ENCODE measurements around the gene PRSS56.
"Not testable (repeated sequence)": the region's sequence is repeated elsewhere in the genome, so short reads cannot be mapped to it uniquely, and the experiment has no call there.

Gene PRSS56

DNA sequence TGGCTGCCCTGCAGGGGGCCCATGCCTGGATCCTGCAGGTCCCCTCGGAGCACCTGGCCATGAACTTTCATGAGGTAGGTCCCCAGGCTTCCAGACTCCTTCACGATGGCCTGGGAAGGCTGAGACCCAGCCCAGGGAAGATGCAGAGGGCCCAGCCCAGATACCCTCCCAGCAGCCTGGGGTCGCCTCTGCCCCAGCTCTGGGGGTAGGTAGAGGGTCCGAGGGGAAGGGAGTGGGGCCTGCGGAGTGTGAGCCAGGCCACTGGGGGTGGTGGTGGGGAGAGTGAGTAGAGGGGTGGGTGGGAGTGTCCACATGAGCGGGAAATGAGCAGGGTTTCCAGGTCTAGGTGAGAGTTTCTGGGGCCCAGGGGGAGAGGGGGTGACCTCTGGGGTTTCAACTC lies 4.6 kb downstream of the PRSS56 start:
- no peak for DNase-seq (ENCODE audit: low read depth in 2 of 3, low spot score in 2 of 3)

- DNase-seq (ENCODE audit: low read depth in 2 of 3, low spot score in 2 of 3) = no peak
Measured at GRCh38 chr2:232525199-232525598, 5.0 kb downstream of the PRSS56 start.

GRCh38 chr2:232525791-232526371 lies 5.7 kb downstream of the PRSS56 start, which contains the start of gene CHRND:
Gene CHRND (plus strand): TSS chr2:232526160. CDS start chr2:232526216, 56 bp downstream.
- no peak for DNase-seq (ENCODE audit: low read depth in 2 of 3, low spot score in 2 of 3)

GRCh38 chr2:232526372-232526941 lies 6.3 kb downstream of the PRSS56 start:
- no peak for DNase-seq (ENCODE audit: low read depth in 2 of 3, low spot score in 2 of 3)

DNA sequence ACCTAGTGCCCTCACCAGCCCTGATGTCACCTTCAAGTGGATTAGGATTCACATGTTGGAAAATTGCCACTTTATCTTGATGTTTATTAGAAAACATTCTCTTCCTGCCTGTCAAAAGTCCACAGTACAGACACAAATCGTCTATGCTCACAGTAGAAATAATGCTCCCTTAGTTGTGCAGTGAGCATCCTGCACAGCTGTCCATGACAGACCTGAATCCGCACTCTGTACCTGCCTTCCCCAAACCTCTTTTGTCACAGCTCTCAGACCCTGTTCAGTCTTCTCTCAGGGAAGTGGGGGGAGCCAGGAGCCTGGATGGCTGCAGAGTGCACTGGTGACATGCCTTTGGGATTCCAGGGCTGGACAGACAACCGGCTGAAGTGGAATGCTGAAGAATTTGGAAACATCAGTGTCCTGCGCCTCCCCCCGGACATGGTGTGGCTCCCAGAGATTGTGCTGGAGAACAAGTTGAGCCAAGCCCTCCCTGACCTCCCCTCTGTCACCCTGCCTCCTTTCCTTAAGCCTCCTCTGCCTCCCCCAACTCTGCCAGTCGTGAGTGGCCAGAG lies 7.8 kb downstream of the PRSS56 start:
- no peak for DNase-seq (ENCODE audit: low read depth in 2 of 3, low spot score in 2 of 3)

GRCh38 chr2:232528746-232529460 lies 8.7 kb downstream of the PRSS56 start:
- no peak for DNase-seq (ENCODE audit: low read depth in 2 of 3, low spot score in 2 of 3)

- DNase-seq (ENCODE audit: low read depth in 2 of 3, low spot score in 2 of 3) = no peak
Measured at GRCh38 chr2:232529806-232530547, 9.8 kb downstream of the PRSS56 start.

DNA sequence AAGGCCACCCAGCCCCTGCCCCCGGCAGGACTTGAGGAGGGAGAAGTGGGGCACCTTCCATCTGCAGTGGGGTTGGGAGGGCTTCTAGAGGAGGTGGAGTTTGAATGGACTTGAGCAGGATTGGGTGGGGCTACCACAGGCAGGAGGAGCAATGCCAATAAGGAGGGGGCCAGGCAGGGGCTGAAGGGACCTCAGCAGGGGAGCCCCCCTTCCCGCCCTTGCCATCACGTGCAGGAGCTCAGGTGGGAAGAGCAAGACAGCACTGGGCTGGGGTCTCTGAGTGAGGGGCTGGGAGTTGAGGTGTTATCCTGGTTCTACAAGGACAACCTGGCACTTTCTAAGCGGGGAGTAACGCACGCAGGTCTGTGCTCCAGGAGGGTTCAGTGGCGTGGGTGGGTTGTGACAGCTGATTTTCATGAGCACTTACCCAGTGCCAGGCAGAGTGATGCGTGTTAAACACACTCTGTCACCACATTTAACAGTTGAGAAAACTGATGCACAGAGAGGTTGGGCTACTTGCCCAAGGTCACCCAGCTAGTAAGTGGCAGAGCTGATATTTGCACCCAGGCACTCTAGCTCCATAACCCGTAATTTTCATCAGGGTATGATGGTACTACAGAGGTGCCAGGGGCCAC lies 10.6 kb downstream of the PRSS56 start:
- DNase-seq (ENCODE audit: low read depth in 2 of 3, low spot score in 2 of 3) = no peak

GRCh38 chr2:232532419-232532818 lies 12.2 kb downstream of the PRSS56 start:
- DNase-seq (ENCODE audit: low read depth in 2 of 3, low spot score in 2 of 3) = no peak

DNA sequence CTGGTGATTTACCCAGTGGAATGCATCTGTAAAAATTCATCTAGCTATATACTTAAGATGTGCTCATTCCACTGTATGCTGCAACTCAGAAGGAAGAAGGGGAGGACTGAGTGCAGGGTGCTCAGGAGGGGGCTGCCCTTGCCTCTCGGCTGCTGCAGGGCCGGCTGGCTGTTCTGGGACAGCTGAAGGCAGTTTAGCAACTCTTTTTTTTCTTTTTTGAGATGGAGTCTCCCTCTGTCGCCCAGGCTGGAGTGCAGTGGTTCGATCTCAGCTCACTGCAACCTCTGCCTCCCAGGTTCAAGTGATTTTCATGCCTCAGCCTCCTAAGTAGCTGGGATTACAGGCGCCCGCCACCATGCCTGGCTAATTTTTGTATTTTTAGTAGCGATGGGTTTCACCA lies 12.6 kb downstream of the PRSS56 start:
- DNase-seq (ENCODE audit: low read depth in 2 of 3, low spot score in 2 of 3) = not testable (repeated sequence)

GRCh38 chr2:232533944-232534710 lies 13.9 kb downstream of the PRSS56 start:
- no peak for DNase-seq (ENCODE audit: low read depth in 2 of 3, low spot score in 2 of 3)

- no peak for DNase-seq (ENCODE audit: low read depth in 2 of 3, low spot score in 2 of 3)
Measured at GRCh38 chr2:232534940-232535651, 14.9 kb downstream of the PRSS56 start.

DNA sequence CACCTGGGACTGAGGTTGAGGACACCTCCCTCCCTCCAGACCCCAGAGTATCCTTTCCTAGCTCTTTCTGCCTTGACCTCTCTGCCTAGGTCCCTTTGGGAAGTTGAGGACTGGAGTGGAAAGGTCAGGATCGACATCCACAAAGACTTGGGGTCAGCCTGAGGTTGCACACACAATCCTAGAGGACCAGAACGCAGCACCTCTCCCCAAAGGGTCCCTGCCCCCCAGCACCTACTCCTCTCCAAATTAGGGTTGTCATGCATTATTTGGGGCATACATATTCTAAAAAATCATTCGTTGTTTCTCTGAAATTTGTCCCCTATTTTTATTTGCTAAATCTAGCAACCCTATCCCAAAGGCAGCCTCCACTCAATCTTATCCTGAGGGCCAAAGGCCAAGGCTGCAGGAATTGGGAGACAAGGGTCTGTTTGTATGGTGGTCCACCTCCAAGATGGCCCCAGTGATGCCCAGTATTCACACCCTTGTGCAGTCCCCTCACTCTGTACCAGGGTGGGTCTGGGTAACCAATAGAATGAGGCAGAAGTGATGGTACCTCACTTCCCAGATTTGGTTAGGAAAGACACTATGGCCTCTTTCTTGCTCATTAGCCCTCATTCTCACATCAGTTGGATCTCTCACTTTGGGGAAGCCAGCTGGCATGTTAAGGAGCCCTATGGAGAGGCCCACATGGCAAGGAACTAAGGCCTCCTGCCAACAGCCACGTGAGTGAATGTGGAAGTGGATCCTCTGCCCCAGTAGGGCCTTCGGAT lies 15.8 kb downstream of the PRSS56 start:
- DNase-seq (ENCODE audit: low read depth in 2 of 3, low spot score in 2 of 3) = no peak

DNA sequence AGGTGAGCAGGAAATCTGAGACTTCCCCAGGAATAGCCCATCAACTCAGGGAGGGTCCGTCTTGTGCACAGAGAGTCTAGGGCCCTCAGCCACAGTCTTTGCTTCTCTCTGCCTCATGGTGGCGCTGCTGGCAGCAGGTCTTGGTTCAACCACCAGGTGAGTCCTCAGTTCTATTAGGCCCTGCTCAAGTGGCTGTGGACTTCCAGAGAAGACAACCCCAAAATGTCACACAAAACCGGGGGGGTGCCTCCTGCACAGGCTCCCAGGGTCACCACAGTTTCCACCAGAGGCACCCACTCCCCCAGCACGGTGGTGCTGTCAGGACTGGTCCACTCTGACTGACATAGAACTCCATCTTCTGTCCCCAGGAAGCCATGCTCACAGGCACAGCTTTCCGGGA lies 16.9 kb downstream of the PRSS56 start:
- no peak for DNase-seq (ENCODE audit: low read depth in 2 of 3, low spot score in 2 of 3)

DNA sequence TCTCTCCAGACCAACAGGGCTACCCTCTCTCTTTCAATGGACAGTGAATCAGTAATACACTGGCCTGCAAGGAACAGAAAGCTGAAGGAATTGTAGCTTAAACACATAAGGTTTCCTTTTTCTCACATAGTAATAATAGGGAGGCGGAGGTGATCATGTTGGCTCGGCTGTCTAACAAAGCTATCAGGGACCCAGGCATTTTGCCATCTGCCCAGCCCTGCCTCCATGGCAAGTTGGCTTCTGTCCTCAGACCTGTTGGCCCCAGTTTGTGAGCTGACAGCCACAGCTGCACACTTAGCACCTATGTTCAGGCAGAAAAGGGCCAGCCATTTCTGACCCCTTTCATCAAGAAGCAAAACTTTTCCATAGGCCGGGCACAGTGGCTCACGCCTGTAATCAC lies 17.3 kb downstream of the PRSS56 start:
- DNase-seq (ENCODE audit: low read depth in 2 of 3, low spot score in 2 of 3) = no peak

GRCh38 chr2:232538671-232539070 lies 18.5 kb downstream of the PRSS56 start:
- no peak for DNase-seq (ENCODE audit: low read depth in 2 of 3, low spot score in 2 of 3)

- no peak for DNase-seq (ENCODE audit: low read depth in 2 of 3, low spot score in 2 of 3)
Measured at GRCh38 chr2:232539298-232540231, 19.4 kb downstream of the PRSS56 start, which contains the start of gene CHRNG. Gene CHRNG (plus strand): TSS chr2:232539692. CDS start chr2:232539748, 56 bp downstream.
